ENCODE data around the gene TTC5.
"Not testable (repeated sequence)": the region's sequence is repeated elsewhere in the genome, so short reads cannot be mapped to it uniquely, and the experiment has no call there.

Gene TTC5

GRCh38 chr14:20295067-20295466, 10.7 kb downstream of the TTC5 start:
- DNase-seq: no peak

DNA sequence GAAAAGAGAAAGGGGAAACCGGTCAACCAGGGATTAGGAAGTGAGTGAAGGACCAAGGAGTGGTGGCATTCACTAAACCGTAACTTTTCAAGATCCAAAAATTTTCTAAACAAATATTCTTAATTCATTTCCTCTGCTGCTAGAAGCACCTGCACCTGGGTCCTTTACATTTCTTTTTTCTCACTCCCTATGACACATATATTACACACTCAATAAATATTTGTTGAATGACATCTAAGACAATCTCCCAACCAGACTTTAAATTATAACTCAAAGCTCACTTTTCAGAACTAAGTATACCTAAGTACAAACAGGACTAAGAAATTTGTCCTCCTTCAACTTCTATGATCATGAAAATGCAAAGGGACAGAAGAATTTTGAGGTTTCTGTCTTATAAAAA, 11.1 kb downstream of the TTC5 start:
- DNase-seq: no peak

GRCh38 chr14:20281998-20282397, 23.8 kb downstream of the TTC5 start:
- DNase-seq: not testable (repeated sequence)

DNA sequence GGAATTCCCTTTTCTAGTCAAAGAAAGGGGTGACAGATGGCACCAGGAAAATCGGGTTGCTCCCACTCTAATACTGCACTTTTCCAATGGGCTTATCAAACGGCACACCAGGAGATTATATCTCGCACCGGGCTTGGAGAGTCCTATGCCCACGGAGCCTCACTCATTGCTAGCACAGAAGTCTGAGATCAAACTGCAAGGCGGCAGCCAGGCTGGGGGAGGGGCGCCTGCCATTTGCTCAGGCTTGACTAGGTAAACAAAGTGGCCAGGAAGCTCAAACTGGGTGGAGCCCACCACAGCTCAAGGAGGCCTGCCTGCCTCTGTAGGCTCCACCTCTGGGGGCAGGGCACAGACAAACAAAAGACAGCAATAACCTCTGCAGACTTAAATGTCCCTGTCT, 25.5 kb downstream of the TTC5 start:
- DNase-seq: not testable (repeated sequence)

DNA sequence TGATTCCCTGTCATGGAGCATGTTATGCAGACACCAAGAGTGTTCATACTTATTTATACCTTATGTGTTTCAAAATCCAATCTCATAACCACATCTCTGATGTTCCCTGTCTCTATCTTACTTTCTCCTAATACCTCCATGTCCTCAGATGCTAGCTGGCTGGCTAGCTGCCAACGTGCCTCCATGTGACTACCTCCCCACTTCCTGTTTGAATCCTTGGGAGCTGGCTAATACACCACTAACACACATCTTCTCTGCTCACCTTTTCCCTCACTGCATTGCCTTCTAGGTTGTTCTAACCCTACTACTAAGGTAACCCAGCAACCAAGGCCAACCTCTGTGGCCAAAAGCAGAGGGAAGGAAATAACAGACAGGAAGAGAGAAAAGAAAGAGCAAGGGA, 27.3 kb downstream of the TTC5 start:
- no peak for DNase-seq

DNA sequence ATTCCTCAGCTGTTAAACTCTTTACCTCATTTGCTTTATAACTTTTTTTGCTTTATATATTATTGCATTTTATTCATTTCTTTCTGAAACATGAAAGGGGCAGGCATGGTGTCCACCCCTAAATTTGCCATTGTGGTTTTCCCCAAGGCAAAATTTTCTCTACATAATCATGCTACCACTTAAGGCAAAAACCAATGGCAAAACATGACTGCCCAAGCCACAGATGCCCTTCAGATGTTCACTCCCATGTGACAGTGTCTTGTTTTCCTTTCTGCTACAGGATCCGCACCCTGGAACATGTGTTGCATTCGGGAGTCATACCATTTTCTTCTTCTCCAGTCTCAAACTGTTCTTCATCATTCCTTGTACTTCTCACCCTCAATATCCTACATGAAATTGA, 28.3 kb downstream of the TTC5 start:
- DNase-seq: no peak

DNA sequence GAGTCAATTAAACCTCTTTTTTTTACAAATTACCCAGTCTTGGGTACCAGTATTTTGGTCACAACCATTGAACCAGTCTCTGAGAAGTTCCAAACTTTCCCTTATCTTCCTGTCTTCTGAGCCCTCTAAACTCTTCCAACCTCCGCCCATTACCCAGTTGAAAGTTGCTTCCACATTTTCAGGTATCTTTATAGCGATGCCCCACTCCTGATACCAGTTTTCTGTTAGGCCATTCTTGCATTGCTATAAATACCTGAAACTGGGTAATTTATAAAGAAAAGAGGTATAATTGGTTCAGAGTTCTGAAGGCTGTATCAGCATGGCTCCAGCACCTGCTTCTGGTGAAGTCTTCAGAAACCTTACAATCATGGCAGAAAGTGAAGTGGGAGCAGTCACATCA, 31.7 kb downstream of the TTC5 start:
- no peak for DNase-seq

DNA sequence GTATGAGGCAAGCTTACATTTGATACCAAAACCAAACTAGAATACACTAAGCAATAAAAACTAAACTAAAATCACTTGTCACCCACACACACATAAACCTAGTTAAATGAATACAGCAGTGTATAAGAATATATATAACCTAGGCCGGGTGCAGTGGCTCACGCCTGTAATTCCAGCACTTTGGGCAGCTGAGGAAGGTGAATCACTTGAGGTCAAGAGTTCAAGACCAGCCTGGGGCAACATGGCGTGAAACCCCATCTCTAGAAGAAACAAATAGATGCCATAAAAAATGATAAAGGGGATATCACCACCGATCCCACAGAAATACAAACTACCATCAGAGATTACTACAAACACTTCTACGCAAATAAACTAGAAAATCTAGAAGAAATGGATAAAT, 41.4 kb downstream of the TTC5 start:
- DNase-seq: not testable (repeated sequence)

DNA sequence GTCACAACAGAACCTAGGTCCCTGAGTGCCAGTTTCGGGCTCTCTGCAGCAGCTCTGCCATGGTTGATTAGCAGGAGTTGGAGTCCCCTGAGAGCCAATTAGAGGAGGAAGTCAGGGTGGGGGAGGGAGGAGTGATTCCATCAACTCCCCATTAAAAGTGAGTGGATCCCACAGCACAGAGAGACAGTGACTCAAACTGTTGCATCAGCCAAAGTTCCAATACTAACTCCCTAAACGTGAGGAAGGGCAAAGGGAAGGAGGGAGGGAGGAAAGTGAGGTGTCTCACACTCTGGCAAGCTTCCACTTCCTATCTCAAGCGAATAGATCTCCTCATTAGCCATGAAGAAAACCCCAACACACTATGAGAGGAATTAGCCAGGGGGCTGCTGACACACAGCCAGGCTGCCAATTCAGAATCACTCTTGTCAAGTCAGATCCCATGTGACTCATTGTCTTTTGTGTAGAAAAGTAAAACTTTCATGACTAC, 43.1 kb downstream of the TTC5 start:
- no peak for DNase-seq

DNA sequence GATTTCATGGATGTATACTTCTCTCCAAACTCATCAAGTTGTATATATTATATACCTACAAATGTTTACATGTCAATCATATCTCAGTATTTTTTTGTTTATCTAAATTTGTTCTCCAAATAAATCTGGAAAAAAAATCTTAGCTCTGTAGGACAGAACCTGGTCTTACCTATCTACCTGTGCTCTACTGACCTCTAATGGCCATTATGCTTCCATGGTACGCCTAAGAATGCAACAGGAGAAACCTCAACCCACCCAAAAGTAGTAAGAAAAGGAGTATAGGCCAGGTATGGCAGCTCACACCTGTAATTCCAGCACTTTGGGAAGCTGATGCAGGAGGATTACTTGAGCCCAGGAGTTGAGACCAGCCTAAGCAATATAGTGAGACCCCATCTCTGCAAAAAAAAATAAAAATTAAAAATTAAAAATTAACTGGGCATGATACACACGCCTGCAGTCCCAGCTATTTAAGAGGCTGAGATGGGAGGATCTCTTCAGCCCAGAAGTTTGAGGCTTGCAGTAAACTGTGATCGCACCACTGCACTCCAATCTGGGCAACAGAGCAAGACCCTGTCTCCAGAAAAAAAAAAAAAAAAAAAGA, 58.0 kb downstream of the TTC5 start:
- DNase-seq: no peak

Data from stimulated activated naive CD4-positive, alpha-beta T cell treated with Interleukin-2 at 50 U/mL for 16 hours (primary cell).